Measurements from ENCODE around the gene SMYD3. TPM values are rescaled to one million over a fixed set of nuclear protein-coding genes. Genes with fewer than 3 reads are reported as not detected.

The SMYD3 gene
- total and polyA plus RNA-seq, 9 of the 15 experiments (the other 6 are each of a cell fraction or from before 2014, with no cell fraction given) = 128 to 440 (median 197) TPM

GRCh38 chr1:246428542-246429308 is 78.4 kb downstream of the SMYD3 start (continued):
- TF ChIP-seq MGA (IDR thresholded peaks at IDR 0.05) = peak; percentile 85
- TF ChIP-seq NR2C2 (CRISPR knock-in tag; IDR thresholded peaks at IDR 0.05) = peak; percentile 61; the same call in 1 of the 2 replicates
- peak; percentile 37; the same call in 1 of the 2 replicates for TF ChIP-seq NR2C2 (tag; IDR thresholded peaks at IDR 0.05)
- peak; percentile 91 for TF ChIP-seq CBFB (CRISPR knock-in tag; IDR thresholded peaks at IDR 0.05)
- no peak for TF ChIP-seq ZBTB11 (CRISPR knock-in tag; IDR thresholded peaks at IDR 0.05)
- peak; percentile 36 for TF ChIP-seq MAFK (IDR thresholded peaks at IDR 0.05; ENCODE audit: low read length)
- TF ChIP-seq ZNF408 (CRISPR knock-in tag; IDR thresholded peaks at IDR 0.05; ENCODE audit: low read depth) = no peak
- no peak for TF ChIP-seq NUFIP1 (IDR thresholded peaks at IDR 0.05; ENCODE audit: partially characterized antibody)
- 0 out of 2 replicates have a peak, but pooled peaks have one; percentile 29 for TF ChIP-seq HDAC8 (tag; IDR thresholded peaks at IDR 0.05)
- peak; percentile 47; the same call in 1 of the 2 replicates for TF ChIP-seq RNF2 (IDR thresholded peaks at IDR 0.05)
- no peak for TF ChIP-seq NR4A1 (CRISPR knock-in tag; IDR thresholded peaks at IDR 0.05)
- 0 out of 2 replicates have a peak, but pooled peaks have one; percentile 19 for TF ChIP-seq NR4A1 (tag; IDR thresholded peaks at IDR 0.05)

Data from K562 (cell line).